NCI-H524 (cell line): ENCODE measurements around the gene PITPNC1.
A peak's percentile ranks its signal among the peaks of the same experiment; 100 is the strongest.
"Not testable (repeated sequence)": the region's sequence is repeated elsewhere in the genome, so short reads cannot be mapped to it uniquely, and the experiment has no call there.

Source experiments
- DNase-seq, 2 experiments: peaks; one replicate each; lab custom pipeline; 2025; lab: John Stamatoyannopoulos, UW

Gene PITPNC1

GRCh38 chr17:67461228-67461780 lies 84.2 kb downstream of the PITPNC1 start:
- DNase-seq, result no peak

GRCh38 chr17:67461876-67462275 lies 84.8 kb downstream of the PITPNC1 start:
- no peak for DNase-seq

GRCh38 chr17:67466251-67466796 lies 89.2 kb downstream of the PITPNC1 start:
- no peak for DNase-seq

- peak; percentile 94 to 98 for DNase-seq
Observed at GRCh38 chr17:67467500-67468455, 90.7 kb downstream of the PITPNC1 start.

- no peak for DNase-seq
Observed at GRCh38 chr17:67469208-67469980, 92.3 kb downstream of the PITPNC1 start.

GRCh38 chr17:67470163-67470562 lies 93.1 kb downstream of the PITPNC1 start:
- DNase-seq, result no peak

- no peak for DNase-seq
Observed at GRCh38 chr17:67471118-67471517, 94.0 kb downstream of the PITPNC1 start.

- not testable (repeated sequence) for DNase-seq
Observed at GRCh38 chr17:67472606-67473005, 95.5 kb downstream of the PITPNC1 start.

- no peak for DNase-seq
Observed at GRCh38 chr17:67474081-67474661, 97.1 kb downstream of the PITPNC1 start.

GRCh38 chr17:67475161-67475937 lies 98.3 kb downstream of the PITPNC1 start:
- peak; percentile 74 to 81 for DNase-seq

GRCh38 chr17:67476787-67477335 lies 99.8 kb downstream of the PITPNC1 start:
- DNase-seq, result no peak

GRCh38 chr17:67477687-67478086 lies 100.6 kb downstream of the PITPNC1 start:
- no peak for DNase-seq

GRCh38 chr17:67478401-67479041 lies 101.4 kb downstream of the PITPNC1 start:
- no peak for DNase-seq

GRCh38 chr17:67479148-67479547 lies 102.1 kb downstream of the PITPNC1 start:
- no peak for DNase-seq

- DNase-seq, result not testable (repeated sequence)
Observed at GRCh38 chr17:67480959-67481358, 103.9 kb downstream of the PITPNC1 start.

GRCh38 chr17:67481808-67482207 lies 104.7 kb downstream of the PITPNC1 start:
- DNase-seq, result no peak

- no peak for DNase-seq
Observed at GRCh38 chr17:67482764-67483163, 105.7 kb downstream of the PITPNC1 start.

GRCh38 chr17:67484261-67484660 lies 107.2 kb downstream of the PITPNC1 start:
- no peak for DNase-seq

GRCh38 chr17:67485666-67486065 lies 108.6 kb downstream of the PITPNC1 start:
- DNase-seq, result no peak

- DNase-seq, result no peak
Observed at GRCh38 chr17:67487506-67487905, 110.4 kb downstream of the PITPNC1 start.
